ENCODE measurements around the gene ADM2. TPM values are rescaled to one million over a fixed set of nuclear protein-coding genes. Genes with fewer than 3 reads are reported as not detected.

ADM2 gene
- total RNA-seq, 1 experiment from 2014 or later = 10.9 TPM

- TF ChIP-seq IRF1 (CRISPR knock-in tag; IDR thresholded peaks at IDR 0.05) = no peak
- no peak for TF ChIP-seq TP53 (CRISPR knock-in tag; IDR thresholded peaks at IDR 0.05)
- no peak for TF ChIP-seq NFATC4 (CRISPR knock-in tag; IDR thresholded peaks at IDR 0.05)
Observed at GRCh38 chr22:50461979-50462540, 19.3 kb upstream of the ADM2 start (continued).

- Mint-ChIP-seq H3K4me3 (no peak overlapping the region), H3K27me3 (ENCODE audit: low read depth) (no peaks in the 10 kb centered on the region; the same call in 1 of the 2 replicates), H3K9me3 (no peaks in the 10 kb centered on the region), H3K36me3 (peaks cover 40% of the 10 kb centered on the region), H3K27ac (no peak overlapping the region), H3K4me1 (no peaks in the 10 kb centered on the region)
- ChIA-PET POLR2A (no interaction called here), CTCF (interaction anchor here (0.9 kb wide), 1 partner anchor 10 kb away, joined by 3 read pairs; no protein-coding TSS in a partner anchor)
- no peak for DNase-seq (ENCODE audit: low spot score)
- no peak for ATAC-seq
- TF ChIP-seq AR (CRISPR knock-in tag; IDR thresholded peaks at IDR 0.05) (no peak), NFYB (CRISPR knock-in tag; conservative IDR thresholded peaks at IDR 0.05; ENCODE audit: low read depth) (no peak), GABPB1 (CRISPR knock-in tag; IDR thresholded peaks at IDR 0.05) (no peak), E2F4 (CRISPR knock-in tag; IDR thresholded peaks at IDR 0.05; ENCODE audit: borderline replicate concordance, low read depth) (no peak), MYBL2 (CRISPR knock-in tag; IDR thresholded peaks at IDR 0.05) (no peak), ELF4 (CRISPR knock-in tag; IDR thresholded peaks at IDR 0.05; ENCODE audit: low read depth) (no peak), ARID4B (CRISPR knock-in tag; IDR thresholded peaks at IDR 0.05; ENCODE audit: borderline replicate concordance) (no peak), STAT6 (CRISPR knock-in tag; conservative IDR thresholded peaks at IDR 0.05; ENCODE audit: low read depth) (no peak), IRF2 (CRISPR knock-in tag; IDR thresholded peaks at IDR 0.05; ENCODE audit: borderline replicate concordance, low read depth) (no peak), OVOL2 (CRISPR knock-in tag; IDR thresholded peaks at IDR 0.05; ENCODE audit: borderline replicate concordance) (no peak), ZNF281 (CRISPR knock-in tag; IDR thresholded peaks at IDR 0.05) (no peak)
Observed at GRCh38 chr22:50463188-50463900, 18.0 kb upstream of the ADM2 start.
